Activated CD8-positive, alpha-beta memory T cell treated with anti-CD3 and anti-CD28 coated beads for 4 hours (primary cell): ENCODE data around the gene SGMS1.
"Not testable (repeated sequence)": the region's sequence is repeated elsewhere in the genome, so short reads cannot be mapped to it uniquely, and the experiment has no call there.

Source experiments
- DNase-seq, 2 donors: peaks; one replicate each; pipeline ENCODE4 v3.0.0-alpha.2; 2020; ENCODE audit warnings: low read depth in 2 of 2

Gene SGMS1

DNA sequence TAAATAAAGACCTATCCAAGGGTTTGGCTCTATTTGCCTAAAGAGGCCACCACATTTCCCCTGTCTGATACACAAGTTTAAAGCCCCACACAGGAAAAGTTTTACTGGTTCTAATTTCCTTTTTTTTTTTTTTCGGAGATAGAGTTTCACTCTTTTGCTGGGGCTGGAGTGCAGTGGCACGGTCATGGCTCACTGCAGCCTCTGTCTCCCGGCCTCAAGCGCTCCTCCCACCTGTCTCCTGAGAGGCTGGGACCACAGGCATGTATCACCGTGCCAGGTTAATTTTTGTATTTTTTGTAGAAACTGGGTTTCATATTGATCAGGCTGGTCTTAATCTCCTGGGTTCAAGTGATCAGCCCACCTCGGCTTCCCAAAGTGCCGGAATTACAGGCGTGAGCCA lies 319.1 kb downstream of the SGMS1 start:
- no peak for DNase-seq

DNA sequence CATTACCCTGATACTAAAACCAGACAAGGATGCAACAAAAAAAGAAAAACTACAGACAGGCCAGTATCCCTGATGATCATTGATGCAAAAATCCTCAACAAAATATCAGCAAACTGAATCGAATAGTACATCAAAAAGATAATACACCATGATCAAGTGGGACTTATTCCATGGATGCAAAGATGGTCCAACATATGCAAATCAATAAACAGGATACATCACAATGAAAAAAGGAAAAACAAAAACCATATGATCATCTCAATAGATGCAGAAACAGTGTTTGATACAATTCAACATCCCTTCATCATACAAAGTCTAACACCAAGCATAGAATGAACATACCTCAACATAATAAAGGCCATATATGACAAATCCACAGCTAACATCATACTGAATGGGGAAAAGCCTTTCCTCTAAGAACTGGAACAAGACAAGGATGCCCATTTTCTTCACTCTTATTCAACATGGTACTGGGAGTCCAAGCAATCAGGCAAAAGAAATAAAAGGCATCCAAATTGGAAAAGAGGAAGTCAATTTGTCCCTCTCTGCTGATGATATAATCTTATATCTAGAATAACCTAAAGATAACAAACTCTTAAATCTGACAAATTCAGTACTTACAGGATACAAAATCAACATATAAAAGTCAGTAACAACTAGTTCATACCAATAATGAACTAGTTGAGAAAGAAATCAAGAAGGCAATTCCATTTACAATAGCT lies 323.6 kb downstream of the SGMS1 start:
- no peak for DNase-seq

DNA sequence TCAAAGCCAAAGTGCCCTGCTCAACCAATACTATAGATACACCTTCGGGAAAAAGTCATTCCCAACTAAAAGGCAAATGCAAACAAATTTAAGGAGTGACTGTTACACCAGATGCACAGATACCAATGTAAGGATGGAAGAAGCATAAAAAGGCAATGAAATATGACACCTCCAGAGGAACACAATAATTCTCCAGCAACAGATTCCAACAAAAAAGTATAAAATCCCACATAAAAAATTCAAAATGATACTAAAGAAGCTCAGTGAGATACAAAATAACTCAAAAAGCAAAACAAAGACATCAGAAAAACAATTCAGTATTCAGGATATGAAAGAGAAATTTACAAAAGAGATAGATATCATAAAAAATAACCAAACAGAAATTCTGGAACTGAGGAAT lies 328.4 kb downstream of the SGMS1 start:
- DNase-seq, result no peak

DNA sequence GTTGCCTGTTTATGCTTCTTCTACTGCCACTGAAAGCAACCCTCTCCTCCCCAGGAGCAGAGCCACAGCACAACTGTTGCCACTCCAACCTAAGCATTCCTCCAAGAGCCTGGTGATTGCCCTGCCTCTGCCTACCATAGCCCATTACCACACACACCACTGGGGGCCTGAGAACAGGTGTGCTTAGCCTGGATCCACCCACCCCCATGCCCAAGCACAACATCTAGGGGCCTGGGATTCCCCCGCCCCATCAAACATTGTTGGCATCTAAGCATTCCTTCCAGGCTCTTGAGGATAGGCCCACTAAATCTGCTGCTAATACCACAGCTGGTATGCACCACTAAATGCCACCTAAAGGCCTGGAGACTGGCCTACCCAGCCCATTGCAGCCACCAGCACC lies 329.2 kb downstream of the SGMS1 start:
- no peak for DNase-seq

DNA sequence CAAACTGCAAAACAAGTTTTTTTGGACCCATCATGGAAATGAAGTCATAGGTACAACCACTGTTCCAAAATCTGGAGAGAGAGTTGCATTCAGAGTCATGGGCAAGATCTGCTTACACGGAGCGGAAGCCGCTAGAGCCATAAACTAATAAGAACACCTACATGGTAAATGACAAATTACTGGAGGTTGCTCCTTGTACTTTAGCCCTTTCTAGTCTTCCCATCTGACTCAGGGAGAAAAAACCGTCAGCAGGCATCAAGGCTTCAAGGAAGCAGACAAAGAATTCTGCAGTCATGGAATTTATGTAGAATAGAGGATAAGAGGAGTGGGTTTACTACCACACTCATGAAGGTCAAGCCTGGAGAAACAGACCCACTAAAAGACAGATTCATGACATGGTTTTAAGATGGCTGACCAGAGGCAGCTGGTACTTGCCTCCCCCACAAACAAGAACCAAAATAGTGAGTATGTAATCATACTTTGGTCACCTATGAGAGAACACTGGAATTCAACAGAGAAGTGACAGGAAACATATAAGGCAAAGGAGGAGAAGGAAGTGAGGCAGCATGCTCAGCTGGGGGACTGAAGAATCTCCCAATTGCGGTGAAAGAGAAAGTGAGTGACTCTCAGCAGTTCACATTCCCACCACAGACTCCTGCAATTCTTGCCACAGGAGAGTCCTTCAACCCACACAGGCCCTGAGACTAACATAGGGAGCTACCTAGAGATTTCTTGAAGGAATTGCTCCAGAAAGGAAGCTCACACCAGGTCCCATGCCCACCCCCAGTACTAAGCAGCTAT lies 330.0 kb downstream of the SGMS1 start:
- DNase-seq, result no peak

DNA sequence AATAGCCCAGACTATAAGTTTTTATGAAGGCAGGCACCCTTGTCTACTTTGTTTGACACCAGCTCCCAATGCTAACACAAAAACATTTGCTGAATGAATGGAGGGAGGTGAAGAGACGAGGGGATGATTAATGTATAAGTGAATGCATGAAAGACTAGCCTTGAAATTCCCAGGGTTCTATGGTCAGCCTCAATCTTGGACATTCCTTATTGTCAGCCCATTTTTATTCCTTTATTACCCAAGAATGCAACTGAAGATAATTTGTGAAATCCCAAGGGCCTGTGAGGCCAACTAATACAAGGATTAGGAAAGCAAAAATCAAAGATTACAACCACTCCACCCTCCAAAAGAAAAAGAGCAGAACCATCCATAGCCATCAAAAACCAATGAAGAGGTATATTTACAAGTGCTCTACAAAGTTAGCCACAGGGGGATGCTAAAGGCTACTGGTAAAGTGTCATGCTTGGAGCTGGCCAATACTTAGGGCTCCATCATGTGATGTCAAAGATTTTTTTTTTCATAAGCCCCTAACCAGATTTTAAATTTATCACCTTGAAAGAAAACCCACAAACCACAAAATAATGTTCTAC lies 332.4 kb downstream of the SGMS1 start:
- DNase-seq, result no peak

DNA sequence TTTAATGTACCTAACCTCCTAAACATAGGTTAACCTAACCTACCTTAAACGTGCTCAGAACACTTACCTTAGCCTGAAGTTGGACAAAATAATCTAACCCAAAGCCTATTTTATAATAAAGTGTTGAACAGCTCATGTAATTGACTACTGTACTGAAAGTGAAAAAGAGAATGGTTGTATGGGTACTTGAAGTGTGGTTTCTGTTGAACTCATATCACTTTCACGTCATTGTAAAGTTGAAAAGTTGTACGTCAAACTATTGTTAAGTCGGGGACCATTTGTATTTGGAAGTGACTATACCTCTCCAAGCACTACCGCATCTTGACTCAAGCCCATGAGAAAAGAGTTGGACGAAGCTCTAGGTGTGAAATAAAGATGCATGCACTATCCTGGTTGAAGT lies 334.6 kb downstream of the SGMS1 start:
- no peak for DNase-seq

DNA sequence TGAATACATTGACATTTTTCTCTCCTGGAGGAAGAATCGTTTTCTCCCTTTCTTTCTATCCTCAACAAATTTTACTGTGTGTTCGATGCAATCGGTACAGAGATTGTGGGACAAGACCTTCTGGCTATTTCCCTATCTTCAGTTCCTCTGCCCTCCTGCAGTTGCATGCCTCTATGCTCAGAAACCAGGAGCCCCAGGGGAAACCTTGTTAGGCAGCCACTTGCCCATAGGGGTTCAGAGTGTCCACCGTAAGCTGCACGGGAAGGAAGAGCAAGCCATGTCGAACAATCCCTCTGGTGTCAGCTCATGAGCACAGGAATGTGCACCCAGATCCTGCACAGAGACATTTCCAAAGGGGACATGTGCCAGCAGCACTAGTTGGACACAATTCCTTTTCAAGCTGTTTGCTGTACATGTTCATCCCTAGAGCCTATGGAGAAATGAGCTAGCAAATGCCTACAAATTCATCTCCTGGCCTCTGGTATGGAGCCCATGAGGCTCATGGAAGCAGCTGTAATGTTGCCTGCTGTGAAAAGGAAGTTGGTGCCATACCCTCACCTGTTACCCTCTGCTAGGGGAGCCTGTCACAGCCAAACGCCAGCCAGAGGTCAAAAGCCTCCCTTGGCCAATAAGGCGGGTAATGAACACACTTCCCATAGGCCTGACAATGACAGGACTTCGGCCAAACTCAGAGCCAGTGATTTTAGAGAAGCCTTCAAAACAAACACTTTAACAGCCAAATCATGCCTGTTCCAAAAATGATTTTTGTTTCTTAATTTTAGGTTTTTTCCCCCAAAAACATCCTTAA lies 336.6 kb downstream of the SGMS1 start:
- no peak for DNase-seq

DNA sequence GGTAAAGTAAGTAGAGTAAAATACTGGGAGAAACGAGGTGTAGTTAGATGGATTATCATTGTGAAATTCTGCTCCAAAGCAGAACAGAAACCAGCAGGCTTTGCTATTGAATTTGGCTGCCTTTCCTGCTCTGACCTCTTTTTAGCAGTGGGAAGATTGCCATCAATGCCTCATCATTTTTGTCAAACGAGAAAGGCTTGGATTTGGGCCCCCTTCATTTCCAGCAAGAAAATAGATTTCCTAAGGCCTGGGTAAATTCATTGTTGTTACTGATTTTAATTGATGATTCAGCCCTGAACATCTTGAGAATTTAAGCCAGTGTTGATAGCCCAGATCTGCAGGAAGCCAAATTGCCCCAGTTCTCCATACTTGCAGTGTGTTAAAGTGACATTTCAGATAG lies 337.2 kb downstream of the SGMS1 start:
- no peak for DNase-seq

DNA sequence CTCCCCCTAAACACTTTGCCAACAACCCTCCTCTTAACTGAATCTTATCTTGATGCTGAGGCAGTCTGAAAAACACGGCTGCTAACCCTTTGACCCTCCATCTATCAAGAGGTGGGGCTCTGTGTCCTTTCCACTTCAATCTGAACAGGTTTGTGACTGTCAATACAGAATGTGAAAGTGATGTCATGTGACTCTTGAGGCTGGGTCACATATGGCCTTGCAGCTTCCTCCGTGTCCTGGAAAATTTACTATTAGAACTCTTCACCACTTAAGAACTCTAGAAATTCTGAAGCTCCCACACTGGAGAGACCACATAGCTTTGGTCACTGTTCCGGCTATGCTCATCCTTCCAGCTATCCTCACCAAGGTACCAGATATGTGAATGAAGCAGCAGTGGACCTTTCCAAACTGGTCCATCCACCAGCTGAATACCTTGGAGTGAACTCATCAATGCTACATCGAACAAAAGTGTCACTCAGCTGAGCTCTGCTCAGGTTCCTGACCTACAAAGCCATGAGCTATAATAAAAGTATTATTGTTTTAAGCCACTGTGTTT lies 341.7 kb downstream of the SGMS1 start:
- no peak for DNase-seq

DNA sequence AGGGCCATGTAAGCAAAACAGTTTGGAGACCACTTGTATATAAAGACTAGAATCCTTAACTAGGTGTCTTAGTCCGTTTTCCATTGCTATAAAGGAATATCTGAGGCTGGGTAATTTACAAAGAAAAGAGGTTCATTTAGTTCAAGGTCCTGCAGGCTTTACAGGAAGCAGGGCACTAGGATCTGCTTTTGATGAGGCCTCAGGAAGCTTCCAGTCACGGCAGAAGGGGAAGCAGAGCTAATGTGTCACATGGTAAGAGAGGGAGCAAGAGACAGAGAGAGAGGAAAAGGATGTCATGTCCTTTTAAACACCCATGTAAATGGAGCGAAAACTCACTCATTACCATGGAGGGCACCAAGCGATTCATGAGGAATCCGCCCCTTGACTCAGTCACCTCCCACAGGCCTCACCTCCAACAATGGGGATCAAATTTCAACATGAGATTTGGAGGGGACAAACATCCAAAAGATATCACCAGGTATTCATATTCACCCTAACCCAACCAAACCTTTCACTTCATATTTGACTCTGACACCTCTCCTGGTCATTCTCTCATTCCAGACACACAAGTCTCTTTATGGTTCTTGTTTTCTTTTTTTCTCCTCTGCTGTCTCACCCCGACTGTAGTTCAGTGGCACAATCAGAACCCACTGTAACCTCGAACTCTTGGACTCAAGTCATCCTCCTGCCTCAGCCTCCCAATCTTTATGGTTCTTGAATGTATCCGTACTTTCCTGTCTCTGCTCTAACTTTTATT lies 342.4 kb downstream of the SGMS1 start:
- DNase-seq, result no peak

DNA sequence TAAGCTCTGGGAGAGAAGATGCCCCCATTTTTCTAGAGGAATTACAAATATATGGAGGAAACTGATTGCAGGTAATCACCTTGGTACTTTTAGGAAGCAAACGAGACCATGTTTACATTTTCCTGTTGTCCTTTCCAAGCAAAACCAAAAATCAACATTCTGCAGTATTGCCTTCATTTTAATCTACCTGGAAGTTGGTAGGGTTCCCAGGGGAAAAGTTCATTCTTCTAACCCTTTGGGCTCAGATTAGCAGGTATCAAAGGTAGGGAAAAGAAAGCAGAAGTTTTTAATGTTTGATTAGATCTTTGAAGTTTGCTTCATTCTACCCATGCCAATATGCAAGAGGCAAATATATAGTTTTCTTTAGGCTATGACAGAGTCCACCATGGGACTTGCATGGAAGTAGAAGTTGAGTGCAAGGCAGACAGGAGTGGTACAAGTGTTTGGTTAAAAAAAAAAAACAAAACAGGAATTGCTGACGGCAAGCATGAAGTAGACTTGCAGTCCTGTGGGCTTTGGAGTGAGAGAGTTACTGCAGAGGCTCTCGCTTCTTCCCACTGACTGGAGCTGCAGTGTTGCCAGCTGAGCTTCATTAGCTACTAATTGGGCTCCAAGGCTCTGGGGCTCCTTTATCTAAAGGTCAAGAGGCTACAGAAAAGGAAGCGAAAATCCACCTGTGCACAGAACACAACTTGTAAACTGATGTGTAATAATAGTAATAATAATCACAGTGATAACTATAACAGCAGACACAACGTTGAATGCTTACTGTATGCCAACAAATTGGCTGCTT lies 343.5 kb downstream of the SGMS1 start:
- DNase-seq, result no peak

DNA sequence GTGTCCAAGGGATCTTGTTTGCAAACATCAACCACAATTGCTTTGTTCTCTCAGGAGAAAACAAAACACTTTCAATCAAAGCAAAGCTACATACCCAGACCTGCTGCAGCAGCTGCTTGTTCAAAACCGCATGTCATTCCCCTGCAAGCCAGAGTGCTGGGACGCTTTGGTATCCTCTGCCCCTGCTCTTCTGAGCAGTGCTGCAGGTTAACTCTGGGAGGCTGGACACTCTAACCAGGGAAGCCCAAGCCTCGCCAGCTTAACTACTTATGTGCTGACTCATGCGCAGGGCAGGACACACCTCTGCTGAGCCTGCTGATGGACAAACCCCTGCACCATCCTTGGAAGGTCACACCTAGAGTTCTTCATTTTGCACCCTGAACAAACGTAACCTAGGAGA lies 344.3 kb downstream of the SGMS1 start:
- DNase-seq, result no peak

DNA sequence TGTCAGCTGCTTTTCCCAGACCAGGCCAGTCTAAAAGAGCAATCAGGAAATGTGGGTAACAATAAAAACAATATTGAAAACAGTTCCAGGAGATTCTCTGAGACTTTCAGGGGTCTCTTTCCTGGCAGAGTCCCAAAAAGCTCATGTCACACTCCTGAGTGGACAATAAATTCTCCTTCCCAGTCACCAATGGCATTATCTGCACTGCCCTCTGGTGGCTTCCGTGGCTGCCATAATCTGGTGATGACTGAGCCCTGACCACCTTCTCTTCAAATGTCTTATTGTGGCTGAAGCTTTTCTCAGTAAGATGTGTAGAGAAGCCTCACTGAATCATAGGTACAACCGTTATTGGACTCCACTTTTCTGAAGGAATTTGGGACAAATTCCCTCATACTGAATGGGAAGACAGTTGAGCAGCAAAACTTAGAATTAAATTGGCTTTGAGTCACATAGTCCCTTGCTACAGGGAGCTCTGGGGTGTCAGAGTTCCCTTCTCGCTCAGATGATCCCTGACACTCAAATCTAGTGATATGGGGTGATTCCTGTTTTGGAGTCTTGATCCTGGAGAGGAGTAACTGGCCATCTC lies 348.0 kb downstream of the SGMS1 start:
- no peak for DNase-seq

DNA sequence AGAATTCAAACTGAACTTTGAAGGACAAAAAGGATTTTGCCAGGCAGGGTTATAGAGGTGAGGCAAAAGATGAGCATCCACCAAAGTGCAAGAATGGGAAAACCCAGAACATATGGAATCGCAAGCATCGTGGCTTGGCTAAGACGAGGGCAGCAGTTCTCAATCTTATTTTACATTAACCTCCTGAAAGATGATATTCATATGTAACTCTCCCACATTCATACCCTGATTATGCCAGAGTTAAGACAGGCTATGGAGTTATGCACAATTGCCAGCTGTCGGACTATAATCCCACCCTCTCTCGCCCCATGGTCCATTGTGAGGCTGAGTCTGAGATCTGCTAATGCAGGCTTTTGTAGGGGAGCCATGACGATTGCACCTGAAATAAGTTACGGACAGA lies 351.2 kb downstream of the SGMS1 start:
- no peak for DNase-seq

DNA sequence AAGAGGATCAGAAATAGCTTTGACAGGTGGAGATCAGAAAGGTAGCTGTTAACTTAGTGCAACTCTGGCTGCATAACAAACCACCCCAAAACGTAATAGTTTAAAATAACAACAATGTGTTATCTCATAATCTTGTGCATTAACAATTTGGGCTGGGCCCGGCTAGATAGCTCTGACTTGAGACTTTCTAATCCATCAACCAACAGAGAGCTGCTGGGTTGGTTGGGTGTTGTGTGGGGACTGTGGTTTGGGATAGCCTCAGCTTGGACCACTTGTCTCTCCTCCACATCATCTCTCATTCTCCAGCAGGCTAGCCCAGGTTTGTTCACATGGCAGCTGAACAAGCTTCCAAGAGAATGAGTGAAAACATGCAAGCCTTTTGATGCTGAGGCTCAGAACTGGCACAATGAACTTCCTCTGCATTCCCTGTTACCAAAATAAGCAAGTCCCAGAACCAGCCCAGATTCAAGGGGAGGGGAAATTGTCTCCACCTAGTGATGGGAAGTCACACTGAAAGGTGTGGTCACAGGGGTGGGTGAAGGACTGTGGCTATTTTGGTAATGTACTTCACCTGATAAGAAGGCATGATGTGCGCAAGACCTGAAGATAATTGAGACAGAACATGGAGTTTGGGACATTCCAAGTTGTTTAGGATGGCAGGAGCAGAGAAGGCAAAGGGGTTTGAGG lies 352.0 kb downstream of the SGMS1 start:
- no peak for DNase-seq

DNA sequence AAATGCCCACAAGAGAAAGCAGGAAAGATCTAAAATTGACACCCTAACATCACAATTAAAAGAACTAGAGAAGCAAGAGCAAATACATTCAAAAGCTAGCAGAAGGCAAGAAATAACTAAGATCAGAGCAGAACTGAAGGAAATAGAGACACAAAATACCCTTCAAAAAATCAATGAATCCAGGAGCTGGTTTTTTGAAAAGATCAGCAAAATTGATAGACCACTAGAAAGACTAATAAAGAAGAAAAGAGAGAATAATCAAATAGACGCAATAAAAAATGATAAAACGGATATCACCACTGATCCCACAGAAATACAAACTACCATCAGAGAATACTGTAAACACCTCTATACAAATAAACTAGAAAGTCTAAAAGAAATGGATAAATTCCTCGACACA lies 355.9 kb downstream of the SGMS1 start:
- DNase-seq, result not testable (repeated sequence)

DNA sequence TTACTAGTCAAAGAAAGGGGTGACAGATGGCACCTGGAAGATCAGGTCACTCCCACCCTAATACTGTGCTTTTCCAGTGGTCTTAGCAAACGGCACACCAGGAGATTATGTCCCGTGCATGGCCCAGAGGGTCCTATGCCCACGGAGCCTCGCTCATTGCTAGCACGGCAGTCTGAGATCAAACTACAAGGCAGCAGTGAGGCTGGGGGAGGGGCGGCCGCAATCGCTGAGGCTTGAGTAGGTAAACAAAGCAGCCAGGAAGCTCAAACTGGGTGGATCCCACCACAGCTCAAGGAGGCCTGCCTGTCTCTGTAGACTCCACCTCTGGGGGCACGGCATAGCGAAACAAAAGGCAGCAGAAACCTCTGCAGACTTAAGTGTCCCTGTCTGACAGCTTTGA lies 361.1 kb downstream of the SGMS1 start:
- DNase-seq, result not testable (repeated sequence)

DNA sequence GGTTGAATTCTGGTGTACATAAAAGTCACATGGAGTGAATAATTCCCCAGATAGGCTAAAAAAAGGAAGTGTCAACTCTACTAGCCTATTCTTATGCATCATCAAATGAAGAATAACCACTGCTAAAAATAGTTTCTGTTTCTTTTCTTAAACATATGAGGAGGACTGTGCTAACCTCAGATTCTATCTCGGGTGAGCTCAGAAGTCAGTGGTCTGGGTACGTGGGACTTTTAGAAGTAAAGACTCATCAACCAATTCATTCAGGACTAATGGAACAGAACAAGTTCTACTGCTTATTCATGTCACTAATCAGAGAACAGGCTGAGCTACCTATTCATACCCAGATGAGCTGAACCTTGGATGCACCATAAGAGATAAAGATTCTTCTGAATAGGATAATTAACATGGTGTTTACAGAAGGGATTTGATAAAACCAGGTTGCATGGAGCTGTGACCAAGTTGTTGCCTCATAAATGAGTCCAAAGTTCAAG lies 362.9 kb downstream of the SGMS1 start:
- no peak for DNase-seq
